Measurements from ENCODE around the gene INTS13. TPM values are rescaled to one million over a fixed set of nuclear protein-coding genes. Genes with fewer than 3 reads are reported as not detected.
"Not testable (repeated sequence)": the region's sequence is repeated elsewhere in the genome, so short reads cannot be mapped to it uniquely, and the experiment has no call there.

INTS13 gene
- total and polyA plus RNA-seq, 5 donors, result 14.7 to 19.8 (median 15.8) TPM

DNA sequence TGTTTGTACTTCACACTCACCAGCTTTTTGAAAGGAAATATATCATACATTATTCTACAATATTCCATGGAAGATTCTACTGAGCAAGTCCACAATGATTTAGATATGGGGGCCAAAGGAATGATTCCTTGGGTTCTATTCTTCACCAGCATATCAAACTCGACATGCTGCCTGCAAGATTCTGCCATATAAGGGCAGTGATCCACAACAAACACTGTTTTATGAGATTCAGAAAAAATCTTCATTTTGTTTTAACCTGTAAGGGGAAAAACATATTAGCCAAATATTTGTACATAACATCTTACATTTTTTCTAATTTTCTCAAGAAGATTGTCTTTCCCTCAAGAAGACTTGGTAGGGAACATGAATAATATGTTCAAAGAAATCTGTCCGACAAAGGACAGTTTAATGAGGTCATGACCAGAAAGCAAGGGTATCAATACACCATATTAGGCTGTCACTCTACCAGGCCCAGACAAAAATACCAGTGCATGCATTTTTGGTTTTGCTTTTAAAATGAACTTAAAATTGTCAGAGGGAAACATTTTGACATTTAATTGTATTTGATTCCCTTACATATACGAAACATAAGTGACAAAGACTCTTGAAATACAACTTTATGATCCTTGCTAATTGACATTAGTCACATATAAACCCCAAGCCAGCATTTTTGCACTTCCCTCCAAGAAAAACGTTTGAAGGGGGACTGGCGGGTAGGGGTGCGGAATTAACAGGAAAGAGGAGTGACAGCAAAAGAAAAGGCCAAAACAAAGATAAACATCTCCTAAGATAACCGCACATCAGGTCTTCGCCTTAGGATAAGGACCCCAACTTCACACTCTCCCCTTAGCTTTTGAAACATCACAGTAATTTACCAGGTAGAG lies 980 bp downstream of the INTS13 start:
- ATAC-seq, result no peak
- Histone ChIP-seq H3K27ac (ENCODE audit: low read length) (no peak overlapping the region), H3K4me1 (ENCODE audit: control insufficient read depth, insufficient read depth, low read length) (peaks cover under 1% of the 10 kb centered on the region), H3K27me3 (ENCODE audit: control insufficient read depth, insufficient read depth) (no peaks in the 10 kb centered on the region), H3K4me3 (ENCODE audit: low read length) (peak overlapping the region; percentile 79), H3K9me3 (ENCODE audit: control insufficient read depth, low read length) (no peaks in the 10 kb centered on the region)
- 13% methylated on average over 8 of the region's 8 CpGs for WGBS
- intact Hi-C loops (cut with DNase I), result loop anchor here in 2 of 4 donors (10.0 kb wide), 1 partner anchor 78 kb away; the partner anchor contains the start of gene TM7SF3 (in 2 of the 2)
- DNase-seq, result no peak

- Histone ChIP-seq H3K9me3 (ENCODE audit: control insufficient read depth, low read length) (no peaks in the 10 kb centered on the region), H3K4me3 (ENCODE audit: low read length) (no peak overlapping the region), H3K27me3 (ENCODE audit: control insufficient read depth, insufficient read depth) (no peaks in the 10 kb centered on the region), H3K27ac (ENCODE audit: low read length) (no peak overlapping the region), H3K4me1 (ENCODE audit: control insufficient read depth, insufficient read depth, low read length) (no peaks in the 10 kb centered on the region)
- intact Hi-C loops (cut with DNase I), result loop anchor here in 2 of 4 donors (10.0 kb wide), 1 partner anchor 79 kb away; the partner anchor contains the start of gene TM7SF3 (in 2 of the 2)
- ATAC-seq (no peak), DNase-seq (no peak)
- WGBS, result 83% methylated on average over 7 of the region's 7 CpGs
Observed at GRCh38 chr12:26935636-26936378, 2.0 kb downstream of the INTS13 start.

- Histone ChIP-seq H3K4me1 (ENCODE audit: control insufficient read depth, insufficient read depth, low read length) (no peaks in the 10 kb centered on the region), H3K9me3 (ENCODE audit: control insufficient read depth, low read length) (no peaks in the 10 kb centered on the region), H3K27ac (ENCODE audit: low read length) (no peak overlapping the region), H3K4me3 (ENCODE audit: low read length) (no peak overlapping the region), H3K27me3 (ENCODE audit: control insufficient read depth, insufficient read depth) (no peaks in the 10 kb centered on the region)
- WGBS, result 95% methylated on average over 2 of the region's 2 CpGs
- DNase-seq, result no peak
- no peak for ATAC-seq
- intact Hi-C loops (cut with DNase I), result no loop called here
Observed at GRCh38 chr12:26929590-26929989, 8.2 kb downstream of the INTS13 start.

- WGBS, result 94% methylated on average over 5 of the region's 5 CpGs
- Histone ChIP-seq H3K27ac (ENCODE audit: low read length) (no peak overlapping the region), H3K9me3 (ENCODE audit: control insufficient read depth, low read length) (no peaks in the 10 kb centered on the region), H3K4me1 (ENCODE audit: control insufficient read depth, insufficient read depth, low read length) (no peaks in the 10 kb centered on the region), H3K4me3 (ENCODE audit: low read length) (no peak overlapping the region), H3K27me3 (ENCODE audit: control insufficient read depth, insufficient read depth) (no peaks in the 10 kb centered on the region)
- intact Hi-C loops (cut with DNase I), result no loop called here
- no peak for DNase-seq
- no peak for ATAC-seq
Observed at GRCh38 chr12:26928661-26929060, 9.1 kb downstream of the INTS13 start.

DNA sequence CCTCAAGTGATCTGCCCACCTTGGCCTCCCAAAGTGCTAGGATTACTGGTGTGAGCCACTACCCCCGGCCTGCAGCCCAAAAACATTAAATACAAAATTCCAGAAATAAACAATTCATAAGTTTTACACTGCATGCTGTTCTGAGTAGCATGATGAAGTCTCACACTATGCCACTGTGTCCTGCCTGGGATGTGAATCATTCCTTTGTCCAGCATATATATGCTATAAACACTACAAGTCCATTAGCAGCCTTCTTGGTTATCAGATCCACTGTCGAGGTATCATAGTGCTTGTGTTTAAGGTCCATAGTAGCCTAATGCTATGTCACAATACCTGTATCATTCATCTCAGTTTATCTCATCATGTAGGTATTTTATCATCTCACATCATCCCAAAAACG lies 15.9 kb downstream of the INTS13 start:
- no peaks in the 10 kb centered on the region for H3K27me3 ChIP-seq (ENCODE audit: control insufficient read depth, insufficient read depth)
- intact Hi-C loops (cut with DNase I), result no loop called here
- no peaks in the 10 kb centered on the region for H3K4me1 ChIP-seq (ENCODE audit: control insufficient read depth, insufficient read depth, low read length)
- H3K4me3 ChIP-seq (ENCODE audit: low read length), result no peak overlapping the region
- 84% methylated on average over 3 of the region's 3 CpGs for WGBS
- H3K9me3 ChIP-seq (ENCODE audit: control insufficient read depth, low read length), result no peaks in the 10 kb centered on the region
- no peak for ATAC-seq
- no peak for DNase-seq
- no peak overlapping the region for H3K27ac ChIP-seq (ENCODE audit: low read length)

- Histone ChIP-seq H3K4me1 (ENCODE audit: control insufficient read depth, insufficient read depth, low read length) (no peaks in the 10 kb centered on the region), H3K4me3 (ENCODE audit: low read length) (no peak overlapping the region), H3K9me3 (ENCODE audit: control insufficient read depth, low read length) (no peaks in the 10 kb centered on the region), H3K27ac (ENCODE audit: low read length) (no peak overlapping the region), H3K27me3 (ENCODE audit: control insufficient read depth, insufficient read depth) (no peaks in the 10 kb centered on the region)
- WGBS, result 85% methylated on average over 2 of the region's 2 CpGs
- ATAC-seq (no peak), DNase-seq (no peak)
- intact Hi-C loops (cut with DNase I), result loop anchor here in 1 of 4 donors (10.0 kb wide), 1 partner anchor 406 kb away; no protein-coding TSS in a partner anchor
Observed at GRCh38 chr12:26919216-26919555, 18.6 kb downstream of the INTS13 start.

GRCh38 chr12:26918321-26919215 lies 19.2 kb downstream of the INTS13 start:
- ATAC-seq (no peak), DNase-seq (no peak)
- 81% methylated on average over 5 of the region's 5 CpGs for WGBS
- Histone ChIP-seq H3K4me1 (ENCODE audit: control insufficient read depth, insufficient read depth, low read length) (no peaks in the 10 kb centered on the region), H3K4me3 (ENCODE audit: low read length) (no peak overlapping the region), H3K27me3 (ENCODE audit: control insufficient read depth, insufficient read depth) (no peaks in the 10 kb centered on the region), H3K27ac (ENCODE audit: low read length) (no peak overlapping the region), H3K9me3 (ENCODE audit: control insufficient read depth, low read length) (no peaks in the 10 kb centered on the region)
- intact Hi-C loops (cut with DNase I), result loop anchor here in 1 of 4 donors (10.0 kb wide), 1 partner anchor 406 kb away; no protein-coding TSS in a partner anchor

DNA sequence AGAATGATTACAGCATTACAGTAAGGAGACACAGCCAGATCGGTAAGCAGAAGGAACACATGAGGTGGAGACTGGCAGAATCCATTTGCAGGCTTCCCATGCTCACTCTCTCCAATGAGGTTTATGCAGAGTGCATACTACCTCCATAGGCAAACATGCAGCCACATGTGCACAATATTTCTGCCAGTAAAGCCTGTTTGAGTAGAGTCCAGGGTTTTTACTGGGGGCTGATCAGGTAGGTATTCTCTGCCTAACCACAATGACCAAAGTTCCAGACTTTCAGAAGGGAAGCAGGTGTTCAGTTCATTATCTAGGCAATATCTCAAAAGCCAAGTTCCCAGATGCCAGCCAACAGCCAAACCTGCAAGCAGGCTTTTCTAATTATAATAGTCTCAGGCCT lies 31.1 kb downstream of the INTS13 start:
- DNase-seq (no peak), ATAC-seq (no peak)
- Histone ChIP-seq H3K4me3 (ENCODE audit: low read length) (no peak overlapping the region), H3K4me1 (ENCODE audit: control insufficient read depth, insufficient read depth, low read length) (no peaks in the 10 kb centered on the region), H3K27ac (ENCODE audit: low read length) (no peak overlapping the region), H3K9me3 (ENCODE audit: control insufficient read depth, low read length) (no peaks in the 10 kb centered on the region), H3K27me3 (ENCODE audit: control insufficient read depth, insufficient read depth) (no peaks in the 10 kb centered on the region)
- WGBS, result 49% methylated on average over 1 of the region's 1 CpG
- intact Hi-C loops (cut with DNase I), result no loop called here

DNA sequence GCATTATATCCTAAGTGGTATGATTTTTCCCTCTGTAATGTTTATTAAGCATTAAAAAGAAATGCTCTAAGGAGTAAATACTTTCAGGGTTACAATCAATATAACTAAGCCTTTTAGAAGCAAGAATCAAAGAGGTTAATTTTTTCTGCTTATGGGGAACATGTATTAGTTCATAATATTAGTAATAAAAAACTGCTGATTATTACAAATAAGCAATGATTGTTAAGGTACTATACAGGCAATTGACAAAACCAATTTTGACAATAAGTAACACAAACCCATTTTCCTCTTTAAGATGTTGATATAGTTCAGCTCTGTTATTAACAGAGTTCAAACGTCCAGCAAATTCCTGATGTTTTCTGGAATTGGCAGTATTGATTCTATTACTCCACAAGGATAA lies 31.8 kb downstream of the INTS13 start:
- 52% methylated on average over 1 of the region's 1 CpG for WGBS
- no peak for ATAC-seq
- Histone ChIP-seq H3K4me1 (ENCODE audit: control insufficient read depth, insufficient read depth, low read length) (no peaks in the 10 kb centered on the region), H3K4me3 (ENCODE audit: low read length) (no peak overlapping the region), H3K27me3 (ENCODE audit: control insufficient read depth, insufficient read depth) (no peaks in the 10 kb centered on the region), H3K27ac (ENCODE audit: low read length) (no peak overlapping the region), H3K9me3 (ENCODE audit: control insufficient read depth, low read length) (no peaks in the 10 kb centered on the region)
- no peak for DNase-seq
- intact Hi-C loops (cut with DNase I), result no loop called here

- WGBS, result 100% methylated on average over 2 of the region's 3 CpGs
- H3K27ac ChIP-seq (ENCODE audit: low read length); H3K4me1 ChIP-seq (ENCODE audit: control insufficient read depth, insufficient read depth, low read length); H3K4me3 ChIP-seq (ENCODE audit: low read length); ATAC-seq; intact Hi-C loops (cut with DNase I); H3K27me3 ChIP-seq (ENCODE audit: control insufficient read depth, insufficient read depth); H3K9me3 ChIP-seq (ENCODE audit: control insufficient read depth, low read length); DNase-seq: not testable (repeated sequence)
Observed at GRCh38 chr12:26903396-26903795, 34.4 kb downstream of the INTS13 start.
